Upper lobe of left lung (tissue), 6 donors: ENCODE data around the gene ARHGEF38. TPM values are rescaled to one million over a fixed set of nuclear protein-coding genes. Genes with fewer than 3 reads are reported as not detected.
"Not testable (repeated sequence)": the region's sequence is repeated elsewhere in the genome, so short reads cannot be mapped to it uniquely, and the experiment has no call there.

ENCODE experiments used
- ATAC-seq, 2 donors: fragments of 200-7000 bp; cut with Tn5 transposase; one replicate each; pipeline ENCODE4 v1.9.1; 2022; ENCODE audit warnings: mild to moderate bottlenecking in 2 of 2, moderate library complexity in 2 of 2; ENCODE audit not compliant: low FRiP score in 2 of 2
- DNase-seq, 2 donors: peaks; one replicate each; pipeline ENCODE4 v3.0.0-alpha.2; 2019 to 2020
- H3K27ac ChIP-seq, 4 donors: fragments of 200-600 bp; sonication (generic); one replicate each; pipeline ENCODE4 v1.5.1; 2016 to 2019
- H3K27me3 ChIP-seq, 4 donors: fragments of 200-600 bp; sonication (generic); one replicate each; pipeline ENCODE4 v1.5.1; 2017 to 2019
- H3K36me3 ChIP-seq, 4 donors: fragments of 200-600 bp; sonication (generic); one replicate each; pipeline ENCODE4 v1.5.1; 2016 to 2019
- H3K4me1 ChIP-seq, 4 donors: fragments of 200-600 bp; sonication (generic); one replicate each; pipeline ENCODE4 v1.5.1; 2018 to 2019
- H3K4me3 ChIP-seq, 4 donors: fragments of 200-600 bp; sonication (generic); one replicate each; pipeline ENCODE4 v1.5.1; 2017 to 2019; ENCODE audit warnings: mild to moderate bottlenecking in 2 of 4, moderate library complexity in 1 of 4
- H3K9me3 ChIP-seq, 4 donors: fragments of 200-600 bp; sonication (generic); one replicate each; pipeline ENCODE4 v1.5.1; 2018 to 2019
- EP300 ChIP-seq, 4 donors: sonication (generic); formaldehyde crosslinking; IDR thresholded peaks; one replicate each; pipeline ENCODE4 v1.5.1; 2017; ENCODE audit warnings: antibody characterized with exemption in 4 of 4, control low read depth in 2 of 4
- POLR2A ChIP-seq, 4 donors: fragments of 450-650 bp; IDR thresholded peaks; one replicate each; pipeline ENCODE4 v1.5.1; 2016 to 2017; ENCODE audit warnings: antibody characterized with exemption in 4 of 4, mild to moderate bottlenecking in 2 of 4
- POLR2AphosphoS5 ChIP-seq, 2 donors: sonication (generic); formaldehyde crosslinking; IDR thresholded peaks; one replicate each; pipeline ENCODE4 v1.5.1; 2017; ENCODE audit warnings: antibody characterized with exemption in 2 of 2
- WGBS, 2 donors: methylation state at CpG; one replicate each; pipeline ENCODE4 v1.1.5; 2017 to 2018; 5-methylcytosine and 5-hydroxymethylcytosine counted together
- total RNA-seq, 6 donors: library from RNA; depleted of rRNA in 4 of 6; stranded (reverse); fragments of >200 nt in 4 of 6; gene quantifications; one replicate each; pipeline versions ENCODE4 v1.1.0 to v1.2.1, GENCODE V29; 2016 to 2021
- TF ChIP-seq, protein P1 (sequence below), 6 experiments: fragments of 450-650 bp in 4 of 6; fragments of 200-600 bp in 2 of 6; sonication (generic) in 2 of 6; IDR thresholded peaks; one replicate each; pipeline ENCODE4 v1.5.1; 2016 to 2019; ENCODE audit warnings: antibody characterized with exemption in 6 of 6
- donor health status: DM: no; HTN: no; CAD: no; lungs with moderate emphysema.
- donor health status: DM: no; HTN: yes; CAD: no; lungs with severe emphysema.

The ARHGEF38 gene
- total RNA-seq, 6 donors from 2014 or later = 5.9 to 35.4 (median 19.6) TPM

DNA sequence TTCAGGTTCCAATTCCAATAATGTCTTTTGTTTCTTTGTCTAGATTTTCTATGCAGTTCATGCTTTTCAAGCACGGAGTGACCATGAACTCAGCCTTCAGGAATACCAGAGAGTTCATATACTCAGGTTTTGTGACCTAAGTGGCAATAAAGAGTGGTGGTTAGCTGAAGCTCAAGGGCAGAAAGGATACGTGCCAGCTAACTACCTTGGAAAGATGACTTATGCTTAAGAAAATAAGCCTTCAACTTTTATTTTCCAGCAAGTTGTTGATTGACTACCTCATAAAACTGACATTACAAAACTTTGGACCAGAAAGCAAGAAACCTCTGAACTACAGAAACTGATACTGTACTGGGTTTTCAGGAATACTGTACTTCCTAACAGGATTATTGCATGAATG, 125.3 kb downstream of the ARHGEF38 start:
- DNase-seq = no peak
- Histone ChIP-seq H3K27me3 (no peaks in the 10 kb centered on the region), H3K4me1 (peaks cover 0 to 6% (median 0%) of the 10 kb centered on the region in 4 donors), H3K27ac (no peak overlapping the region), H3K4me3 (no peak overlapping the region), H3K9me3 (no peaks in the 10 kb centered on the region), H3K36me3 (peaks cover 0 to 13% (median 0%) of the 10 kb centered on the region in 4 donors)
- ATAC-seq = no peak
- WGBS, 2 donors = 68 to 78% methylated on average over 2 of the region's 2 CpGs
- TF ChIP-seq POLR2A (IDR thresholded peaks at IDR 0.05) (no peak), EP300 (IDR thresholded peaks at IDR 0.05) (no peak), POLR2AphosphoS5 (IDR thresholded peaks at IDR 0.05) (no peak)
- TF ChIP-seq, protein P1, sequence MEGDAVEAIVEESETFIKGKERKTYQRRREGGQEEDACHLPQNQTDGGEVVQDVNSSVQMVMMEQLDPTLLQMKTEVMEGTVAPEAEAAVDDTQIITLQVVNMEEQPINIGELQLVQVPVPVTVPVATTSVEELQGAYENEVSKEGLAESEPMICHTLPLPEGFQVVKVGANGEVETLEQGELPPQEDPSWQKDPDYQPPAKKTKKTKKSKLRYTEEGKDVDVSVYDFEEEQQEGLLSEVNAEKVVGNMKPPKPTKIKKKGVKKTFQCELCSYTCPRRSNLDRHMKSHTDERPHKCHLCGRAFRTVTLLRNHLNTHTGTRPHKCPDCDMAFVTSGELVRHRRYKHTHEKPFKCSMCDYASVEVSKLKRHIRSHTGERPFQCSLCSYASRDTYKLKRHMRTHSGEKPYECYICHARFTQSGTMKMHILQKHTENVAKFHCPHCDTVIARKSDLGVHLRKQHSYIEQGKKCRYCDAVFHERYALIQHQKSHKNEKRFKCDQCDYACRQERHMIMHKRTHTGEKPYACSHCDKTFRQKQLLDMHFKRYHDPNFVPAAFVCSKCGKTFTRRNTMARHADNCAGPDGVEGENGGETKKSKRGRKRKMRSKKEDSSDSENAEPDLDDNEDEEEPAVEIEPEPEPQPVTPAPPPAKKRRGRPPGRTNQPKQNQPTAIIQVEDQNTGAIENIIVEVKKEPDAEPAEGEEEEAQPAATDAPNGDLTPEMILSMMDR (IDR thresholded peaks at IDR 0.05) = no peak

DNA sequence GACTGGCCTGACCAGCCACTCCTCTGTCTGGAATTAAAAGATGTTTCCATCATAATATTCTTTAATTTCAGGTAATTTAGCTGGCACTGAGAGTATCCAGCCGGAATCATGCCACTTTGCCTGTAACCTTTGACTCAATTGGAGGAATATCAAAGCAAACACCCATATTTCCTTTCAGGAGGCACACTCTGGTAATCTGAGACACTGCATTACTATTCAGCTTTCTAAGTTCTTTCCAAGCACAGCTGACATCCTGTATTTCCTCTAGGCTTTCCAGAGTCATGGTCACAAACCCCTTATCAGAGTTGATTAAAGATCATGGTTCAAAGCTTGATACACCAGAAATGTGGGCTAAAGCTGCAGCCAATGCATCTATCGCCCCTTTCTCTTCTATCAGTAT, 126.8 kb downstream of the ARHGEF38 start:
- Histone ChIP-seq H3K27me3 (no peaks in the 10 kb centered on the region), H3K36me3 (peaks cover 0 to 16% (median 2%) of the 10 kb centered on the region in 4 donors), H3K4me3 (no peak overlapping the region), H3K27ac (no peak overlapping the region), H3K4me1 (peaks cover 0 to 19% (median 4%) of the 10 kb centered on the region in 4 donors), H3K9me3 (no peaks in the 10 kb centered on the region)
- DNase-seq (no peak), ATAC-seq (no peak)
- 60 to 61% methylated on average over 2 of the region's 2 CpGs for WGBS, 2 donors
- no peak for TF ChIP-seq POLR2AphosphoS5 (IDR thresholded peaks at IDR 0.05)
- TF ChIP-seq, protein P1 (IDR thresholded peaks at IDR 0.05) = no peak

GRCh38 chr4:105683038-105683437, 130.6 kb downstream of the ARHGEF38 start:
- peak in 1 of 2 donors; percentile 81 for DNase-seq
- Histone ChIP-seq H3K4me1 (peaks cover 0 to 21% (median 4%) of the 10 kb centered on the region in 4 donors), H3K4me3 (no peak overlapping the region), H3K36me3 (peaks cover 0 to 49% (median 8%) of the 10 kb centered on the region in 4 donors), H3K27me3 (no peaks in the 10 kb centered on the region), H3K9me3 (no peaks in the 10 kb centered on the region), H3K27ac (peak overlapping the region; percentile 6 to 74 (median 32))
- peak; percentile 53 to 83 for ATAC-seq
- TF ChIP-seq POLR2A (IDR thresholded peaks at IDR 0.05) (no peak), POLR2AphosphoS5 (IDR thresholded peaks at IDR 0.05) (peak in 1 of 2 donors; percentile 30), EP300 (IDR thresholded peaks at IDR 0.05) (peak in 3 of 4 donors; percentile 29 to 89 (median 55))
- 47 to 57% methylated on average over 4 of the region's 4 CpGs for WGBS, 2 donors

DNA sequence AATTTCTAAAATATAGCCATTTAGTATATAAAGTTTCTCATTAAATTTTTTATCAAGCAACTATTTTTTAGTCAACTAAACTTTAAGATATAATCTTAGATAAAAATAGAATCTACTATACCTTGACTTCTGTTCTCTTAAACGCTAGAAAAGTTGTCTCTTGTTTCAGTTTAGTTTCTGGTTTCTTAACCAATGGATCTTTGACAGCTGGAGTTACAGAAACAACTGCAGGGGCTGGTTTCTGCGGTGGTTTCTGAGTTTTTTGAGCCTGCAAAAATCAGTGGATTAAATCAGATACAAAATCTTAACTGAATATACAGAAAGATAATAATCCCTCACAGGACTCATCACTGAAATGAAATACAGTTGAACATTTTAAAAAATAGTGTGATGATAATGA, 134.2 kb downstream of the ARHGEF38 start:
- no peaks in the 10 kb centered on the region for H3K27me3 ChIP-seq
- H3K36me3 ChIP-seq = peaks cover 5 to 75% (median 14%) of the 10 kb centered on the region in 4 donors
- H3K4me3 ChIP-seq = no peak overlapping the region
- TF ChIP-seq EP300 (IDR thresholded peaks at IDR 0.05) (no peak), POLR2A (IDR thresholded peaks at IDR 0.05) (no peak), POLR2AphosphoS5 (IDR thresholded peaks at IDR 0.05) (no peak)
- TF ChIP-seq, protein P1 (IDR thresholded peaks at IDR 0.05) = no peak
- H3K4me1 ChIP-seq = peaks cover 0 to 21% (median 5%) of the 10 kb centered on the region in 4 donors
- no peaks in the 10 kb centered on the region for H3K9me3 ChIP-seq
- 93 to 97% methylated on average over 2 of the region's 2 CpGs for WGBS, 2 donors
- ATAC-seq = no peak
- H3K27ac ChIP-seq = no peak overlapping the region
- DNase-seq = no peak

DNA sequence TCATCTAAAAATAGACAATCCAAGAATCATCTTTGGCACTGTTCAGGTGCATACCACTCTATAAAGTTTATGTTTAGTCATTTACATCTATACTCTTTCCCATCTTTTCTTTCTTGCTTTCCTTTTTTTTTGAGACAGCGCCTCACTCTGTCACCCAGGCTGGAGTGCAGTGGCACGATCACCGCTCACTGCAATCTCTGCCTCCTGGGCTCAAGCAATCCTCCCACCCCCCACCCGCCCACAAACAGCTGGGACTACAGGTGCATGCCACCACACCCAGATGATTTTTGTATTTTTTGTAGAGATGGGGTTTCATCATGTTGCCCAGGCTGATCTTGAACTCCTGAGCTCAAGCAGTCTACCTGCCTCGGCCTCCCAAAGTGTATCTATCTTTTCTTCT, 142.4 kb downstream of the ARHGEF38 start:
- H3K36me3 ChIP-seq = peaks cover 3 to 76% (median 14%) of the 10 kb centered on the region in 4 donors
- not testable (repeated sequence) for H3K9me3 ChIP-seq, H3K27ac ChIP-seq, H3K4me3 ChIP-seq, DNase-seq, ATAC-seq, H3K4me1 ChIP-seq, H3K27me3 ChIP-seq
- WGBS, 2 donors = 97 to 98% methylated on average over 5 of the region's 5 CpGs

DNA sequence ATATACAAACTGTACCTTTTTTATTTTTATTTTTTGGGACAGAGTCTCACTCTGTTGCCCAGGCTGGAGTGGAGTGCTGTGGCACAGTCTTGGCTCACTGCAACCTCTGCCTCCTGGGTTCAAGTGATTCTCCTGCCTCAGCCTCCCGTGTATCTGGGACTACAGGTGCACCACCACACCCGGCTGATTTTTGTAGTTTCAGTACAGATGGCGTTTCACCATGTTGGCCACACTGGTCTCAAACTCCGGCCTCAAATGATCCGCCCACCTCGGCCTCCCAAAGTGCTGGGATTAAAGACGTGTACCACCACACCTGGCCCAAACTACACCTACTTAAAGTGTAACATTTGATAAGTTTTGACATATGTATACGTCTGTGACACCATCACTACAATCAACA, 143.4 kb downstream of the ARHGEF38 start:
- not testable (repeated sequence) for H3K9me3 ChIP-seq, H3K27me3 ChIP-seq, H3K4me1 ChIP-seq, H3K4me3 ChIP-seq, DNase-seq, ATAC-seq, H3K27ac ChIP-seq
- 97 to 99% methylated on average over 6 to 8 of the region's 8 CpGs for WGBS, 2 donors
- peaks cover 0 to 76% (median 14%) of the 10 kb centered on the region in 4 donors for H3K36me3 ChIP-seq
